ENCODE measurements around the gene PALLD.

GRCh38 chr4:168844353-168845049 is 347.6 kb downstream of the PALLD start:
- no peak for TF ChIP-seq GATA2 (IDR thresholded peaks at IDR 0.05; ENCODE audit: low read depth, low read length)
- TF ChIP-seq GATA3 (IDR thresholded peaks at IDR 0.05; ENCODE audit: low read depth, low read length): no peak
